ENCODE data around the gene PTPRN2. TPM values are rescaled to one million over a fixed set of nuclear protein-coding genes. Genes with fewer than 3 reads are reported as not detected.

PTPRN2 gene
- total RNA-seq, 1 experiment from 2014 or later = 1.7 TPM

GRCh38 chr7:157971501-157971900, 616.1 kb downstream of the PTPRN2 start:
- H3K9ac ChIP-seq (ENCODE audit: low read length) = no peak overlapping the region
- H3K36me3 ChIP-seq (ENCODE audit: insufficient read depth, low read length) = no peaks in the 10 kb centered on the region
- H3K9me3 ChIP-seq (ENCODE audit: low read length) = no peaks in the 10 kb centered on the region
- no peaks in the 10 kb centered on the region for H3K27me3 ChIP-seq (ENCODE audit: low read length)
- no peak overlapping the region for H3K4me3 ChIP-seq (ENCODE audit: low read length)
- no peak overlapping the region for H2AFZ ChIP-seq (ENCODE audit: low read length)
- H3K27ac ChIP-seq (ENCODE audit: low read length) = no peak overlapping the region
- no peaks in the 10 kb centered on the region for H3K79me2 ChIP-seq (ENCODE audit: low read length)
- H3K4me1 ChIP-seq (ENCODE audit: low read length) = peaks cover 5% of the 10 kb centered on the region; the same call in 1 of the 2 replicates
- H3K4me2 ChIP-seq (ENCODE audit: low read depth, low read length, poor library complexity, severe bottlenecking) = no peak overlapping the region
- no peaks in the 10 kb centered on the region for H3K9me2 ChIP-seq (replicated peaks; ENCODE audit: insufficient read depth, low read length)
- H4K20me1 ChIP-seq (ENCODE audit: insufficient read depth, low read depth, low read length) = no peaks in the 10 kb centered on the region
- no peak for DNase-seq

GRCh38 chr7:157970744-157971143, 616.9 kb downstream of the PTPRN2 start:
- Histone ChIP-seq H4K20me1 (ENCODE audit: insufficient read depth, low read depth, low read length) (no peaks in the 10 kb centered on the region), H3K36me3 (ENCODE audit: insufficient read depth, low read length) (no peaks in the 10 kb centered on the region), H3K4me2 (ENCODE audit: low read depth, low read length, poor library complexity, severe bottlenecking) (no peak overlapping the region), H2AFZ (ENCODE audit: low read length) (no peak overlapping the region), H3K9me3 (ENCODE audit: low read length) (no peaks in the 10 kb centered on the region), H3K27me3 (ENCODE audit: low read length) (no peaks in the 10 kb centered on the region), H3K9me2 (replicated peaks; ENCODE audit: insufficient read depth, low read length) (no peaks in the 10 kb centered on the region), H3K9ac (ENCODE audit: low read length) (no peak overlapping the region), H3K4me3 (ENCODE audit: low read length) (no peak overlapping the region), H3K27ac (ENCODE audit: low read length) (no peak overlapping the region), H3K79me2 (ENCODE audit: low read length) (no peaks in the 10 kb centered on the region), H3K4me1 (ENCODE audit: low read length) (peaks cover 5% of the 10 kb centered on the region; the same call in 1 of the 2 replicates)
- no peak for DNase-seq

- H3K4me2 ChIP-seq (ENCODE audit: low read depth, low read length, poor library complexity, severe bottlenecking) = no peak overlapping the region
- no peak overlapping the region for H3K27ac ChIP-seq (ENCODE audit: low read length)
- DNase-seq = no peak
- H3K27me3 ChIP-seq (ENCODE audit: low read length) = no peaks in the 10 kb centered on the region
- no peak overlapping the region for H2AFZ ChIP-seq (ENCODE audit: low read length)
- no peaks in the 10 kb centered on the region for H3K9me2 ChIP-seq (replicated peaks; ENCODE audit: insufficient read depth, low read length)
- peaks cover 5% of the 10 kb centered on the region; the same call in 1 of the 2 replicates for H3K4me1 ChIP-seq (ENCODE audit: low read length)
- H3K9ac ChIP-seq (ENCODE audit: low read length) = no peak overlapping the region
- no peak overlapping the region for H3K4me3 ChIP-seq (ENCODE audit: low read length)
- no peaks in the 10 kb centered on the region for H3K79me2 ChIP-seq (ENCODE audit: low read length)
- H3K36me3 ChIP-seq (ENCODE audit: insufficient read depth, low read length) = no peaks in the 10 kb centered on the region
- no peaks in the 10 kb centered on the region for H3K9me3 ChIP-seq (ENCODE audit: low read length)
- H4K20me1 ChIP-seq (ENCODE audit: insufficient read depth, low read depth, low read length) = no peaks in the 10 kb centered on the region
Observed at GRCh38 chr7:157969995-157970394, 617.6 kb downstream of the PTPRN2 start.

- H3K9me3 ChIP-seq (ENCODE audit: low read length) = no peaks in the 10 kb centered on the region
Observed at GRCh38 chr7:157966490-157966889, 621.1 kb downstream of the PTPRN2 start.

GRCh38 chr7:157964521-157964920, 623.1 kb downstream of the PTPRN2 start:
- DNase-seq = no peak
- no peaks in the 10 kb centered on the region for H3K9me3 ChIP-seq (ENCODE audit: low read length)
- no peaks in the 10 kb centered on the region for H3K36me3 ChIP-seq (ENCODE audit: insufficient read depth, low read length)

More at GRCh38 chr7:157966490-157966889, 621.1 kb downstream of the PTPRN2 start:
- Histone ChIP-seq H3K4me1 (ENCODE audit: low read length) (peaks cover 2% of the 10 kb centered on the region; the same call in 1 of the 2 replicates), H3K27me3 (ENCODE audit: low read length) (no peaks in the 10 kb centered on the region), H2AFZ (ENCODE audit: low read length) (no peak overlapping the region), H3K27ac (ENCODE audit: low read length) (no peak overlapping the region), H3K36me3 (ENCODE audit: insufficient read depth, low read length) (no peaks in the 10 kb centered on the region), H3K4me3 (ENCODE audit: low read length) (no peak overlapping the region), H3K9me2 (replicated peaks; ENCODE audit: insufficient read depth, low read length) (no peaks in the 10 kb centered on the region), H3K79me2 (ENCODE audit: low read length) (no peaks in the 10 kb centered on the region), H3K9ac (ENCODE audit: low read length) (no peak overlapping the region), H4K20me1 (ENCODE audit: insufficient read depth, low read depth, low read length) (no peaks in the 10 kb centered on the region), H3K4me2 (ENCODE audit: low read depth, low read length, poor library complexity, severe bottlenecking) (no peak overlapping the region)
- DNase-seq = no peak

GRCh38 chr7:157964016-157964415, 623.6 kb downstream of the PTPRN2 start:
- no peaks in the 10 kb centered on the region for H3K79me2 ChIP-seq (ENCODE audit: low read length)
- no peaks in the 10 kb centered on the region for H4K20me1 ChIP-seq (ENCODE audit: insufficient read depth, low read depth, low read length)
- no peak for DNase-seq
- H3K4me3 ChIP-seq (ENCODE audit: low read length) = no peak overlapping the region
- no peaks in the 10 kb centered on the region for H3K27me3 ChIP-seq (ENCODE audit: low read length)
- H3K27ac ChIP-seq (ENCODE audit: low read length) = no peak overlapping the region
- H3K4me1 ChIP-seq (ENCODE audit: low read length) = no peaks in the 10 kb centered on the region
- no peaks in the 10 kb centered on the region for H3K36me3 ChIP-seq (ENCODE audit: insufficient read depth, low read length)
- no peaks in the 10 kb centered on the region for H3K9me3 ChIP-seq (ENCODE audit: low read length)
- H3K4me2 ChIP-seq (ENCODE audit: low read depth, low read length, poor library complexity, severe bottlenecking) = no peak overlapping the region
- no peak overlapping the region for H2AFZ ChIP-seq (ENCODE audit: low read length)
- H3K9ac ChIP-seq (ENCODE audit: low read length) = no peak overlapping the region
- no peaks in the 10 kb centered on the region for H3K9me2 ChIP-seq (replicated peaks; ENCODE audit: insufficient read depth, low read length)

More at GRCh38 chr7:157964521-157964920, 623.1 kb downstream of the PTPRN2 start:
- Histone ChIP-seq H4K20me1 (ENCODE audit: insufficient read depth, low read depth, low read length) (no peaks in the 10 kb centered on the region), H3K4me3 (ENCODE audit: low read length) (no peak overlapping the region), H3K4me1 (ENCODE audit: low read length) (no peaks in the 10 kb centered on the region), H3K9ac (ENCODE audit: low read length) (no peak overlapping the region), H3K9me2 (replicated peaks; ENCODE audit: insufficient read depth, low read length) (no peaks in the 10 kb centered on the region), H3K79me2 (ENCODE audit: low read length) (no peaks in the 10 kb centered on the region), H3K27me3 (ENCODE audit: low read length) (no peaks in the 10 kb centered on the region), H3K4me2 (ENCODE audit: low read depth, low read length, poor library complexity, severe bottlenecking) (no peak overlapping the region), H2AFZ (ENCODE audit: low read length) (no peak overlapping the region), H3K27ac (ENCODE audit: low read length) (no peak overlapping the region)

- Histone ChIP-seq H3K36me3 (ENCODE audit: insufficient read depth, low read length) (no peaks in the 10 kb centered on the region), H3K79me2 (ENCODE audit: low read length) (no peaks in the 10 kb centered on the region), H4K20me1 (ENCODE audit: insufficient read depth, low read depth, low read length) (no peaks in the 10 kb centered on the region), H2AFZ (ENCODE audit: low read length) (no peak overlapping the region), H3K4me3 (ENCODE audit: low read length) (no peak overlapping the region), H3K9me3 (ENCODE audit: low read length) (no peaks in the 10 kb centered on the region), H3K27me3 (ENCODE audit: low read length) (no peaks in the 10 kb centered on the region), H3K4me2 (ENCODE audit: low read depth, low read length, poor library complexity, severe bottlenecking) (no peak overlapping the region), H3K9me2 (replicated peaks; ENCODE audit: insufficient read depth, low read length) (no peaks in the 10 kb centered on the region), H3K4me1 (ENCODE audit: low read length) (no peaks in the 10 kb centered on the region), H3K9ac (ENCODE audit: low read length) (no peak overlapping the region), H3K27ac (ENCODE audit: low read length) (no peak overlapping the region)
- no peak for DNase-seq
Observed at GRCh38 chr7:157963526-157963925, 624.1 kb downstream of the PTPRN2 start.

GRCh38 chr7:157962458-157963306, 624.9 kb downstream of the PTPRN2 start:
- no peak overlapping the region for H3K27ac ChIP-seq (ENCODE audit: low read length)
- no peaks in the 10 kb centered on the region for H4K20me1 ChIP-seq (ENCODE audit: insufficient read depth, low read depth, low read length)

More at GRCh38 chr7:157962458-157963306, 624.9 kb downstream of the PTPRN2 start:
- Histone ChIP-seq H3K9me3 (ENCODE audit: low read length) (no peaks in the 10 kb centered on the region), H3K27me3 (ENCODE audit: low read length) (no peaks in the 10 kb centered on the region), H3K9me2 (replicated peaks; ENCODE audit: insufficient read depth, low read length) (no peaks in the 10 kb centered on the region), H3K4me3 (ENCODE audit: low read length) (no peak overlapping the region), H3K4me2 (ENCODE audit: low read depth, low read length, poor library complexity, severe bottlenecking) (no peak overlapping the region), H3K36me3 (ENCODE audit: insufficient read depth, low read length) (no peaks in the 10 kb centered on the region), H3K9ac (ENCODE audit: low read length) (no peak overlapping the region), H3K4me1 (ENCODE audit: low read length) (no peaks in the 10 kb centered on the region), H2AFZ (ENCODE audit: low read length) (no peak overlapping the region), H3K79me2 (ENCODE audit: low read length) (no peaks in the 10 kb centered on the region)
- no peak for DNase-seq
